ENCODE results near the gene PNO1. TPM values are rescaled to one million over a fixed set of nuclear protein-coding genes. Genes with fewer than 3 reads are reported as not detected.

The PNO1 gene
- total and polyA plus RNA-seq, 9 of the 15 experiments (the other 6 are each of a cell fraction or from before 2014, with no cell fraction given): 11.8 to 81.7 (median 41.1) TPM

- TF ChIP-seq SMARCC2 (IDR thresholded peaks at IDR 0.05; ENCODE audit: low read depth): peak; percentile 97
- peak; percentile 88; the same call in 1 of the 2 replicates for TF ChIP-seq HBP1 (CRISPR knock-in tag; IDR thresholded peaks at IDR 0.05)
- TF ChIP-seq IRF9 (tag; IDR thresholded peaks at IDR 0.05): peak; percentile 24; the same call in 1 of the 2 replicates
- no peak for TF ChIP-seq PTTG1 (tag; IDR thresholded peaks at IDR 0.05; ENCODE audit: low read depth)
- no peak for TF ChIP-seq RERE (CRISPR knock-in tag; IDR thresholded peaks at IDR 0.05; ENCODE audit: borderline replicate concordance)
- no peak for TF ChIP-seq ZNF586 (CRISPR knock-in tag; conservative IDR thresholded peaks at IDR 0.05)
- peak; percentile 83 for TF ChIP-seq FOSL1 (tag; conservative IDR thresholded peaks at IDR 0.05)
- no peak for TF ChIP-seq RBBP5 (IDR thresholded peaks at IDR 0.05; ENCODE audit: borderline replicate concordance, insufficient read depth, low read length, poor library complexity, severe bottlenecking)
- TF ChIP-seq SRF (CRISPR knock-in tag; IDR thresholded peaks at IDR 0.05): no peak
- no peak for TF ChIP-seq NFXL1 (CRISPR knock-in tag; IDR thresholded peaks at IDR 0.05)
- peak; percentile 99 for TF ChIP-seq NCOR1 (IDR thresholded peaks at IDR 0.05)
- peak; percentile 93 for TF ChIP-seq MEIS2 (IDR thresholded peaks at IDR 0.05; ENCODE audit: partially characterized antibody)
- peak; percentile 96 to 97 for TF ChIP-seq TRIM24 (IDR thresholded peaks at IDR 0.05)
- peak; percentile 52; the same call in 1 of the 2 replicates for TF ChIP-seq CXXC5 (CRISPR knock-in tag; IDR thresholded peaks at IDR 0.05)
- no peak for TF ChIP-seq TSC22D4 (tag; IDR thresholded peaks at IDR 0.05)
- no peak for TF ChIP-seq RHOXF2B (CRISPR knock-in tag; conservative IDR thresholded peaks at IDR 0.05)
- no peak for TF ChIP-seq C11orf30 (IDR thresholded peaks at IDR 0.05; ENCODE audit: low read depth)
- TF ChIP-seq ZNF143 (CRISPR knock-in tag; IDR thresholded peaks at IDR 0.05): no peak
- peak; percentile 49; the same call in 1 of the 2 replicates for TF ChIP-seq EHMT2 (IDR thresholded peaks at IDR 0.05)
- TF ChIP-seq TCF7L2 (IDR thresholded peaks at IDR 0.05; ENCODE audit: low read depth, low read length): no peak
- peak; percentile 91 for TF ChIP-seq ZNF175 (CRISPR knock-in tag; IDR thresholded peaks at IDR 0.05; ENCODE audit: low read depth)
Observed at GRCh38 chr2:68135448-68136320, 22.0 kb upstream of the PNO1 start (continued).
